ENCODE measurements around the gene MYLIP. TPM values are rescaled to one million over a fixed set of nuclear protein-coding genes. Genes with fewer than 3 reads are reported as not detected.

The MYLIP gene
- total and polyA plus RNA-seq, 2 of the 4 experiments (the other 2 are of a cell fraction) = 1.8 to 3.2 TPM

DNA sequence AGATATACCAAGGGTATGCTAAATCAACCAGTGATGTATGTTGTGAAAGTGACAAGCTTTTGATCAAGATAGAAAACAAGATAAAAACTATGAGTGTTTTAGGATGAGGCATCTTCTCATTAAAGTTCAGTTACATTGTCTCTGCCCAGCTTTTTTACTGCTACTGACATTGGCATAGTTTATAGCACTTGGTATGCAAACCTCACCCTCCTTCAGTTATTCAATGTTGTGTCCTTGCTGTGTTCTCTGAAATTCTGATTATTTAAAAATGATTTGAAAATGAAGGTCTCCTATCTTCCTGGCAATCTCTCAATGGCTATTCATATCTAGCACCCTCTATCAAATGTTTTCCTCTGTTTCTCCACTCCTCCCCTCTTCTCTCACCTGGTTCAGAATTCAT lies 6.7 kb upstream of the MYLIP start:
- ATAC-seq (ENCODE audit: low read depth) = no peak
- H3K27me3 ChIP-seq (ENCODE audit: control insufficient read depth, insufficient read depth, low read length) = peaks cover 45% of the 10 kb centered on the region
- no peak overlapping the region for H3K4me2 ChIP-seq (ENCODE audit: low read depth, low read length)
- POLR2A ChIA-PET (ENCODE audit: unreplicated experiment) = no interaction called here
- no peak for DNase-seq
- no peak overlapping the region for H4K91ac ChIP-seq (ENCODE audit: insufficient read depth, low read depth, low read length)
- H3K23ac ChIP-seq (ENCODE audit: low read depth, low read length) = no peak overlapping the region
- H4K20me1 ChIP-seq (ENCODE audit: insufficient read depth, low read length) = no peaks in the 10 kb centered on the region
- no peaks in the 10 kb centered on the region for H3K9me1 ChIP-seq (ENCODE audit: insufficient read depth, low read length)
- intact Hi-C loops (cut with micrococcal nuclease) = no loop called here
- no peak overlapping the region for H3K56ac ChIP-seq (ENCODE audit: extremely low read depth, insufficient read depth, low read length)
- H2AK5ac ChIP-seq (ENCODE audit: low read depth, low read length) = no peak overlapping the region
- no peaks in the 10 kb centered on the region for H3K36me3 ChIP-seq (ENCODE audit: control insufficient read depth, insufficient read depth, low read length)
- no peak overlapping the region for H2BK5ac ChIP-seq (ENCODE audit: low read depth, low read length, poor library complexity, severe bottlenecking)
- no peaks in the 10 kb centered on the region for H3K79me1 ChIP-seq (ENCODE audit: low read depth in 1 of 2, low read length in 2 of 2)
- in situ Hi-C loops (cut with MboI; ENCODE audit: low sequenced_read_pairs) = no loop called here
- no peaks in the 10 kb centered on the region for H3K4me1 ChIP-seq (ENCODE audit: control insufficient read depth, insufficient read depth, low read length)
- H3K27ac ChIP-seq (ENCODE audit: insufficient read depth, low read length) = no peak overlapping the region
- H3K9me3 ChIP-seq (ENCODE audit: control insufficient read depth, insufficient read depth, low read length) = no peaks in the 10 kb centered on the region
- no peak overlapping the region for H2BK120ac ChIP-seq (ENCODE audit: low read depth, low read length)
- no TSS peak for BruUV-seq (replicated peaks)
- dilution Hi-C loops (cut with HindIII; ENCODE audit: low sequenced_read_pairs, unreplicated experiment) = no loop called here
- no peak overlapping the region for H4K5ac ChIP-seq (ENCODE audit: low read depth, low read length)
- no peak overlapping the region for H2BK15ac ChIP-seq (ENCODE audit: low read depth, low read length)
- CTCF ChIA-PET = no interaction called here
- H2AFZ ChIP-seq (replicated peaks; ENCODE audit: low read length, poor library complexity) = no peak overlapping the region
- no peak overlapping the region for H2AK9ac ChIP-seq (replicated peaks; ENCODE audit: low read depth, low read length, poor library complexity)
- TF ChIP-seq MAFK (IDR thresholded peaks at IDR 0.05; ENCODE audit: low read depth, low read length) (no peak), RAD21 (IDR thresholded peaks at IDR 0.05; ENCODE audit: low read length) (no peak), CTCF (conservative IDR thresholded peaks at IDR 0.05; ENCODE audit: low read depth, low read length) (no peak), NFE2L2 (IDR thresholded peaks at IDR 0.05; ENCODE audit: low read depth, low read length) (no peak), POLR2A (IDR thresholded peaks at IDR 0.05; ENCODE audit: low read depth, low read length) (no peak), RFX5 (IDR thresholded peaks at IDR 0.05; ENCODE audit: low read depth, low read length) (no peak), CEBPB (IDR thresholded peaks at IDR 0.05; ENCODE audit: low read depth, low read length) (no peak), BHLHE40 (IDR thresholded peaks at IDR 0.05; ENCODE audit: low read depth, low read length) (no peak), CHD1 (IDR thresholded peaks at IDR 0.05; ENCODE audit: low read depth, low read length) (no peak), MAZ (IDR thresholded peaks at IDR 0.05; ENCODE audit: borderline replicate concordance, low read depth, low read length) (no peak), SMC3 (IDR thresholded peaks at IDR 0.05; ENCODE audit: low read depth, low read length) (no peak), FOS (IDR thresholded peaks at IDR 0.05; ENCODE audit: low read depth, low read length) (no peak), MXI1 (IDR thresholded peaks at IDR 0.05; ENCODE audit: borderline replicate concordance, low read depth, low read length) (no peak), RCOR1 (IDR thresholded peaks at IDR 0.05; ENCODE audit: insufficient replicate concordance, low read length) (no peak)
- TF ChIP-seq, protein P1, sequence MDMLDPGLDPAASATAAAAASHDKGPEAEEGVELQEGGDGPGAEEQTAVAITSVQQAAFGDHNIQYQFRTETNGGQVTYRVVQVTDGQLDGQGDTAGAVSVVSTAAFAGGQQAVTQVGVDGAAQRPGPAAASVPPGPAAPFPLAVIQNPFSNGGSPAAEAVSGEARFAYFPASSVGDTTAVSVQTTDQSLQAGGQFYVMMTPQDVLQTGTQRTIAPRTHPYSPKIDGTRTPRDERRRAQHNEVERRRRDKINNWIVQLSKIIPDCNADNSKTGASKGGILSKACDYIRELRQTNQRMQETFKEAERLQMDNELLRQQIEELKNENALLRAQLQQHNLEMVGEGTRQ (IDR thresholded peaks at IDR 0.05; ENCODE audit: low read depth, low read length) = no peak
- TF ChIP-seq, protein P2, sequence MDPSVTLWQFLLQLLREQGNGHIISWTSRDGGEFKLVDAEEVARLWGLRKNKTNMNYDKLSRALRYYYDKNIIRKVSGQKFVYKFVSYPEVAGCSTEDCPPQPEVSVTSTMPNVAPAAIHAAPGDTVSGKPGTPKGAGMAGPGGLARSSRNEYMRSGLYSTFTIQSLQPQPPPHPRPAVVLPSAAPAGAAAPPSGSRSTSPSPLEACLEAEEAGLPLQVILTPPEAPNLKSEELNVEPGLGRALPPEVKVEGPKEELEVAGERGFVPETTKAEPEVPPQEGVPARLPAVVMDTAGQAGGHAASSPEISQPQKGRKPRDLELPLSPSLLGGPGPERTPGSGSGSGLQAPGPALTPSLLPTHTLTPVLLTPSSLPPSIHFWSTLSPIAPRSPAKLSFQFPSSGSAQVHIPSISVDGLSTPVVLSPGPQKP (IDR thresholded peaks at IDR 0.05; ENCODE audit: borderline replicate concordance, low read depth, low read length) = no peak
- H2BK20ac ChIP-seq (ENCODE audit: low read depth, low read length) = no peak overlapping the region
- no peak overlapping the region for H3K4ac ChIP-seq (ENCODE audit: low read depth, low read length)
- H3K14ac ChIP-seq (replicated peaks; ENCODE audit: low read depth, low read length) = no peak overlapping the region
- no peak overlapping the region for H3K9ac ChIP-seq (ENCODE audit: low read depth, low read length)
- no peak overlapping the region for H3K18ac ChIP-seq (ENCODE audit: low read depth, low read length)
- H4K8ac ChIP-seq (ENCODE audit: low read depth in 2 of 2, low read length in 2 of 2) = no peak overlapping the region
- no peak overlapping the region for H3K4me3 ChIP-seq (ENCODE audit: insufficient read depth, low read depth, low read length)
